ENCODE data around the gene CTSS.

GRCh38 chr1:150683914-150684313 is 81.7 kb downstream of the CTSS start:
- TF ChIP-seq, protein P1, sequence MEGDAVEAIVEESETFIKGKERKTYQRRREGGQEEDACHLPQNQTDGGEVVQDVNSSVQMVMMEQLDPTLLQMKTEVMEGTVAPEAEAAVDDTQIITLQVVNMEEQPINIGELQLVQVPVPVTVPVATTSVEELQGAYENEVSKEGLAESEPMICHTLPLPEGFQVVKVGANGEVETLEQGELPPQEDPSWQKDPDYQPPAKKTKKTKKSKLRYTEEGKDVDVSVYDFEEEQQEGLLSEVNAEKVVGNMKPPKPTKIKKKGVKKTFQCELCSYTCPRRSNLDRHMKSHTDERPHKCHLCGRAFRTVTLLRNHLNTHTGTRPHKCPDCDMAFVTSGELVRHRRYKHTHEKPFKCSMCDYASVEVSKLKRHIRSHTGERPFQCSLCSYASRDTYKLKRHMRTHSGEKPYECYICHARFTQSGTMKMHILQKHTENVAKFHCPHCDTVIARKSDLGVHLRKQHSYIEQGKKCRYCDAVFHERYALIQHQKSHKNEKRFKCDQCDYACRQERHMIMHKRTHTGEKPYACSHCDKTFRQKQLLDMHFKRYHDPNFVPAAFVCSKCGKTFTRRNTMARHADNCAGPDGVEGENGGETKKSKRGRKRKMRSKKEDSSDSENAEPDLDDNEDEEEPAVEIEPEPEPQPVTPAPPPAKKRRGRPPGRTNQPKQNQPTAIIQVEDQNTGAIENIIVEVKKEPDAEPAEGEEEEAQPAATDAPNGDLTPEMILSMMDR (IDR thresholded peaks at IDR 0.05 in 2 of 3, conservative IDR thresholded peaks at IDR 0.05 in 1 of 3; ENCODE audit: borderline replicate concordance in 1 of 3, insufficient read depth in 1 of 3, low read depth in 2 of 3, low read length in 2 of 3), result no peak
- TF ChIP-seq POLR2AphosphoS5 (IDR thresholded peaks at IDR 0.05; ENCODE audit: low read depth, low read length) (no peak), YY1 (IDR thresholded peaks at IDR 0.05; ENCODE audit: extremely low read depth, insufficient replicate concordance, low read depth, low read length) (no peak), REST (IDR thresholded peaks at IDR 0.05; ENCODE audit: low read depth) (no peak), ZFX (IDR thresholded peaks at IDR 0.05) (no peak), MAX (IDR thresholded peaks at IDR 0.05) (no peak), RAD21 (IDR thresholded peaks at IDR 0.05; ENCODE audit: low read depth) (no peak)
